WI38 (cell line): ENCODE data around the gene PPP1CA.

Experiments
- H3K4me3 ChIP-seq: 2 replicates; pipeline ENCODE4 v1.5.1; 2011; ENCODE audit warnings: low read depth, mild to moderate bottlenecking, control low read depth, low read length
- CTCF ChIP-seq: IDR thresholded peaks from 2 replicates; pipeline ENCODE4 v1.5.1; 2012; ENCODE audit warnings: low read depth, mild to moderate bottlenecking, control low read depth, low read length

PPP1CA gene

GRCh38 chr11:67437082-67437808, 35.6 kb upstream of the PPP1CA start, which contains the start of gene PTPRCAP:
PTPRCAP (minus strand) TSS chr11:67437682; CDS start chr11:67437619, 63 bp downstream.
- TF ChIP-seq CTCF = no peak
- no peak within 1 kb of the TSS for H3K4me3 ChIP-seq

- H3K4me3 ChIP-seq = no peak overlapping the region
- TF ChIP-seq CTCF = no peak
Observed at GRCh38 chr11:67436459-67437081, 34.9 kb upstream of the PPP1CA start.

GRCh38 chr11:67435727-67436458, 34.2 kb upstream of the PPP1CA start:
- TF ChIP-seq CTCF = no peak
- no peak overlapping the region for H3K4me3 ChIP-seq

- TF ChIP-seq CTCF = no peak
- H3K4me3 ChIP-seq = no peak overlapping the region
Observed at GRCh38 chr11:67435031-67435726, 33.5 kb upstream of the PPP1CA start.

- no peak for TF ChIP-seq CTCF
- no peak overlapping the region for H3K4me3 ChIP-seq
Observed at GRCh38 chr11:67434395-67434881, 32.8 kb upstream of the PPP1CA start.

GRCh38 chr11:67433536-67434394, 32.1 kb upstream of the PPP1CA start:
- no peak overlapping the region for H3K4me3 ChIP-seq
- no peak for TF ChIP-seq CTCF
